Neutrophil (primary cell): ENCODE data around the gene ZNF783.
"Not testable (repeated sequence)": the region's sequence is repeated elsewhere in the genome, so short reads cannot be mapped to it uniquely, and the experiment has no call there.

Experiments
- H3K27ac ChIP-seq: fragments of 200-600 bp; sonication (generic); 2 replicates; pipeline ENCODE4 v1.5.1; 2016; ENCODE audit warnings: mild to moderate bottlenecking, moderate library complexity
- H3K27me3 ChIP-seq: fragments of 200-600 bp; sonication (generic); 2 replicates; pipeline ENCODE4 v1.6.0; 2016; ENCODE audit warnings: mild to moderate bottlenecking
- H3K36me3 ChIP-seq: fragments of 200-600 bp; sonication (generic); 2 replicates; pipeline ENCODE4 v1.5.1; 2017
- H3K4me1 ChIP-seq, 2 experiments: fragments of 200-600 bp in 1 of 2; sonication (generic) in 1 of 2; 1 replicate in 1 of 2; 2 replicates in 1 of 2; pipeline versions ENCODE4 v1.5.1 to v1.6.1; 2013 to 2016; ENCODE audit warnings: low read depth in 1 of 2, low read length in 1 of 2, mild to moderate bottlenecking in 1 of 2, moderate library complexity in 1 of 2; ENCODE audit not compliant: control insufficient read depth in 1 of 2, insufficient read depth in 1 of 2
- H3K4me3 ChIP-seq, 2 experiments: fragments of 200-600 bp in 1 of 2; sonication (generic) in 1 of 2; 1 replicate in 1 of 2; 2 replicates in 1 of 2; pipeline ENCODE4 v1.5.1; 2013 to 2016; ENCODE audit warnings: low read depth in 1 of 2, low read length in 1 of 2, mild to moderate bottlenecking in 1 of 2, moderate library complexity in 1 of 2
- H3K9me3 ChIP-seq: fragments of 200-600 bp; sonication (generic); 2 replicates; pipeline ENCODE4 v1.5.1; 2016
- TF ChIP-seq, protein P1 (sequence below): fragments of 200-600 bp; sonication (generic); IDR thresholded peaks from 2 replicates; pipeline ENCODE4 v1.5.1; 2016; ENCODE audit warnings: antibody characterized with exemption

ZNF783 gene

DNA sequence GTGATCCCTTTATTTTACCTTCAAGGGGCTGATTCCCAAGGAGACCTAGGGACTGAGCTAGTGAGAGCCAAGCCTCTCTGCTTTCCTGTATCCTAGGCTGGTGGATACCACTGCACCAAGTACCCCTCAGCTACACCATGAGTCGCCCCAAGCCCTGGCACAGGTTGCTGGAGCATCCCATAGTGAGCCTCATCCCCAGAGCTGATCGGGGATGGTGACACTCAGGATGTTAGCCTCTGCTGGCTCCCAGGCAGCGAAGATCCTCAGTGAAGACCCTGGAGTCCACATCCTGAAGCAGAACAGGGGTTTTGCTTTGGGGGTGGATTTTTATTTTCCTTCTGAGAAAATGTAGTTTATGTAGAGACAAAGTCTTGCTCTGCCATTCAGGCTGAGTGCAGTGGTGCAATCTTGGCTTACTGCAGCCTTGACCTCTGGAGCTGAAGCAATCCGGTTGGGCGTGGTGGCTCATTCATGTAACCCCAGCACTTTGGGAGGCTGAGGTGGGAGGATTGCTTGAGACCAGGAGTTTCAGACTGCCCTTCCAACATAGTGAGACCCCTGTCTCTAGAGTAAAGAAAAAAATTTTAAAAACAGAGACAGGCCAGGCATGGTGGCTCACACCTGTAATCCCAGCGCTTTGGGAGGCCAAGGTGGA, 35.0 kb upstream of the ZNF783 start:
- peaks cover 10 to 13% of the 10 kb centered on the region in 2 experiments for H3K4me1 ChIP-seq
- TF ChIP-seq, protein P1, sequence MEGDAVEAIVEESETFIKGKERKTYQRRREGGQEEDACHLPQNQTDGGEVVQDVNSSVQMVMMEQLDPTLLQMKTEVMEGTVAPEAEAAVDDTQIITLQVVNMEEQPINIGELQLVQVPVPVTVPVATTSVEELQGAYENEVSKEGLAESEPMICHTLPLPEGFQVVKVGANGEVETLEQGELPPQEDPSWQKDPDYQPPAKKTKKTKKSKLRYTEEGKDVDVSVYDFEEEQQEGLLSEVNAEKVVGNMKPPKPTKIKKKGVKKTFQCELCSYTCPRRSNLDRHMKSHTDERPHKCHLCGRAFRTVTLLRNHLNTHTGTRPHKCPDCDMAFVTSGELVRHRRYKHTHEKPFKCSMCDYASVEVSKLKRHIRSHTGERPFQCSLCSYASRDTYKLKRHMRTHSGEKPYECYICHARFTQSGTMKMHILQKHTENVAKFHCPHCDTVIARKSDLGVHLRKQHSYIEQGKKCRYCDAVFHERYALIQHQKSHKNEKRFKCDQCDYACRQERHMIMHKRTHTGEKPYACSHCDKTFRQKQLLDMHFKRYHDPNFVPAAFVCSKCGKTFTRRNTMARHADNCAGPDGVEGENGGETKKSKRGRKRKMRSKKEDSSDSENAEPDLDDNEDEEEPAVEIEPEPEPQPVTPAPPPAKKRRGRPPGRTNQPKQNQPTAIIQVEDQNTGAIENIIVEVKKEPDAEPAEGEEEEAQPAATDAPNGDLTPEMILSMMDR = no peak
- no peak overlapping the region for H3K27ac ChIP-seq
- H3K27me3 ChIP-seq = no peaks in the 10 kb centered on the region
- peaks cover 50% of the 10 kb centered on the region for H3K36me3 ChIP-seq
- no peaks in the 10 kb centered on the region for H3K9me3 ChIP-seq
- H3K4me3 ChIP-seq = no peak overlapping the region

DNA sequence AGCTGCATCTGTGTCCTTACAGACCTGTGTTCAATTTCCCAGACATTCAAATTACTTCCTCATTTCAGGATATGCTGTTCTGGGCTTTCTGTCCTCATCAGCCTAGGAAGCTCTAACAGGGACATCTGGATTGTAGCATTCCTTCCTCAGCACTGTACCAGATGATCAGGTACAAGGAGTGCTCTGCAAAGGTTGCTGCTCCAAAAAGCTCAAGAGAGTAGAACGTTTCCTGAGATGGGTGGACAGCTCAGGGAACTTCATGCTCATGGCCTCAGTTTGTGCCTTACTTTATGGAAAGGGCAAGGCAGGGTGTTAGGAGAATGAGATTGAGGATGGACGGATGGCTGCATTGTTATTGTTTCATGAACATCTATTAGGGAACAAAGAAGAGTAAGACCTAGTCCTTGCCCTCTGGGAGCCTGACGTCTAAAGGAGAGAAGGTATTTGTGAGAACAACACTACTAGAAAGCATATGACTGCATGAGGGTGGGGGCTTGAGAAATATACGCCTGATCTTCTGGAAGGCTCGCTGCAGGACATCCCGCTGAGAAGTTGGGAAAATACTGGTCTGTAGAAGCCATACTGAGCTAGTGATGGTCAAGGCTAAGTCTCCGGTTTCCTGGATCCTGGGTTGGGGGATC, 33.0 kb upstream of the ZNF783 start:
- Histone ChIP-seq H3K4me1 (peaks cover 10 to 13% of the 10 kb centered on the region in 2 experiments), H3K9me3 (no peaks in the 10 kb centered on the region), H3K27ac (no peak overlapping the region), H3K27me3 (no peaks in the 10 kb centered on the region), H3K36me3 (peaks cover 30% of the 10 kb centered on the region), H3K4me3 (no peak overlapping the region)
- TF ChIP-seq, protein P1 = no peak

- no peaks in the 10 kb centered on the region for H3K27me3 ChIP-seq
- peaks cover 10 to 13% of the 10 kb centered on the region in 2 experiments for H3K4me1 ChIP-seq
- H3K4me3 ChIP-seq = no peak overlapping the region
- H3K36me3 ChIP-seq = peaks cover 24% of the 10 kb centered on the region
- no peaks in the 10 kb centered on the region for H3K9me3 ChIP-seq
- TF ChIP-seq, protein P1 = no peak
- H3K27ac ChIP-seq = no peak overlapping the region
These were observed 32.5 kb upstream of the ZNF783 start for GRCh38 chr7:149229526-149229925.

DNA sequence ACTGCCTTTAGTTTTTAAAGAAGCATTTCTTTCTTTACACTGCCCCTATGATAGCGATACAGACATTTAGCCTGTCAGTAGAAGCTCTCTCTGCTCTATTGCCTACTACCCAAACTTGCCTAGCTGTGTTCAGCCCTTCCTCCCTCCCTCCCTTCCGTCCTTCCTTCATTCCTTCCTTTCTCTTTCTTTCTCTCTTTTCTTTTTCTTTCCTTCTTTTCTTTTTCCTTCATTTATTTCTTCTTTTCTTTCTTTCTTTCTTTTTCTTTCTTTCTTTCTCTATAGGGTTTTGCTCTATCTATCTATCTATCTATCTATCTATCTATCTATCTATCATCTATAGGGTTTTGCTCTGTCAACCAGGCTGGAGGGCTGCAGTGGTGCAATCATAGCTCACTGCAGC, 29.6 kb upstream of the ZNF783 start:
- Histone ChIP-seq H3K9me3 (no peaks in the 10 kb centered on the region), H3K27ac (no peak overlapping the region), H3K27me3 (peaks cover 16% of the 10 kb centered on the region), H3K4me1 (peaks cover 4 to 7% of the 10 kb centered on the region in 2 experiments), H3K4me3 (no peak overlapping the region), H3K36me3 (no peaks in the 10 kb centered on the region)
- TF ChIP-seq, protein P1 = no peak

DNA sequence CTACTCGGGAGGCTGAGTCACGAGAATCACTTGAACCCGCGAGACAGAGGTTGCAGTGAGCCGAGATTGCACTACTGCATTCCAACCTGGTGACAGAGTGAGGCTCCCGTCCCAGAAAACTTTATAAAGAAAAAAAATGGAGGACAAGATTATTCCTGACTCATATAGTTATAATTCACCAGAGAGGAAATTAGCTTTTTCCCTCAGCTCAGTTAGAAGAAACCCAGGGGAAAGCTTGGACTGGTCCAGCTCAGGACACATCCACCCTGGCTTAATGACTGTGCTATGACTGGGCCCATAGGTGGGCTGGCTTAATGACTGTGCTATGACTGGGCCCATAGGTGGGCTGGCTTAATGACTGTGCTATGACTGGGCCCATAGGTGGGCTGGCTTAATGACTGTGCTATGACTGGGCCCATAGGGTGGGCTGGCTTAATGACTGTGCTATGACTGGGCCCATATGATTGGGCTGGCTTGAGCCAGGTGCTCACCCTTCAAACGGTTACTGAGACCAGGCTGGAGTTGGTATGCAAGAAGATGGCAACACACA, 28.3 kb upstream of the ZNF783 start:
- H3K36me3 ChIP-seq, H3K4me3 ChIP-seq, H3K27ac ChIP-seq, H3K4me1 ChIP-seq, H3K9me3 ChIP-seq: not testable (repeated sequence)
- H3K27me3 ChIP-seq = peaks cover 20% of the 10 kb centered on the region

- Histone ChIP-seq H3K36me3 (no peaks in the 10 kb centered on the region), H3K9me3 (no peaks in the 10 kb centered on the region), H3K27me3 (peaks cover 20% of the 10 kb centered on the region), H3K27ac (no peak overlapping the region), H3K4me1 (peaks cover 16 to 18% of the 10 kb centered on the region in 2 experiments), H3K4me3 (no peak overlapping the region)
- TF ChIP-seq, protein P1 = no peak
These were observed 24.5 kb upstream of the ZNF783 start for GRCh38 chr7:149237502-149237901.
